Measurements from ENCODE around the gene SPPL3. TPM values are rescaled to one million over a fixed set of nuclear protein-coding genes. Genes with fewer than 3 reads are reported as not detected.
A peak's percentile ranks its signal among the peaks of the same experiment; 100 is the strongest.

The SPPL3 gene
- total RNA-seq, 1 experiment from 2014 or later = 18.8 TPM

GRCh38 chr12:120720234-120720986 is 183.7 kb downstream of the SPPL3 start:
- Histone ChIP-seq H3K27me3 (ENCODE audit: low read length) (no peaks in the 10 kb centered on the region), H3K4me3 (ENCODE audit: low read length) (no peak overlapping the region), H4K20me1 (ENCODE audit: low read length) (no peaks in the 10 kb centered on the region), H3K4me2 (ENCODE audit: low read length) (no peak overlapping the region), H2AFZ (ENCODE audit: low read length) (no peak overlapping the region), H3K79me2 (ENCODE audit: low read length) (no peaks in the 10 kb centered on the region), H3F3A (ENCODE audit: low read length, unreplicated experiment) (no peaks in the 10 kb centered on the region), H3K4me1 (ENCODE audit: insufficient read depth, low read length) (peaks cover 10% of the 10 kb centered on the region; the same call in 1 of the 2 replicates), H3K9ac (ENCODE audit: low read length) (no peak overlapping the region), H3K9me2 (replicated peaks; ENCODE audit: low read length) (no peaks in the 10 kb centered on the region), H3K36me3 (ENCODE audit: low read depth, low read length) (peaks cover 50% of the 10 kb centered on the region), H3K27ac (ENCODE audit: low read length) (no peak overlapping the region), H3K9me3 (ENCODE audit: low read length) (no peaks in the 10 kb centered on the region)
- ChIA-PET POLR2A (ENCODE audit: unreplicated experiment) (interaction anchor here (0.6 kb wide), 1 partner anchor 186 kb away, joined by 4 read pairs; no protein-coding TSS in a partner anchor), CTCF (interaction anchor here (0.9 kb wide), 1 partner anchor 136 kb away, joined by 3 read pairs; no protein-coding TSS in a partner anchor)
- ATAC-seq (peak; percentile 79), DNase-seq (peak; percentile 66)
- BruUV-seq (replicated peaks) = no TSS peak
- intact Hi-C loops (cut with micrococcal nuclease) = no loop called here
- TF ChIP-seq EZH2 (IDR thresholded peaks at IDR 0.05; ENCODE audit: low read length, unreplicated experiment) (no peak), CTCF (conservative IDR thresholded peaks at IDR 0.05; ENCODE audit: low read depth, low read length) (no peak), EZH2phosphoT487 (IDR thresholded peaks at IDR 0.05; ENCODE audit: borderline replicate concordance, low read length) (no peak)

GRCh38 chr12:120719496-120720233 is 184.5 kb downstream of the SPPL3 start:
- intact Hi-C loops (cut with micrococcal nuclease) = no loop called here
- POLR2A ChIA-PET (ENCODE audit: unreplicated experiment) = no interaction called here
- no peak overlapping the region for H3K9ac ChIP-seq (ENCODE audit: low read length)
- H3F3A ChIP-seq (ENCODE audit: low read length, unreplicated experiment) = no peaks in the 10 kb centered on the region
- no peaks in the 10 kb centered on the region for H3K27me3 ChIP-seq (ENCODE audit: low read length)
- CTCF ChIA-PET = no interaction called here
- no peak overlapping the region for H2AFZ ChIP-seq (ENCODE audit: low read length)
- DNase-seq = no peak
- peaks cover 55% of the 10 kb centered on the region for H3K36me3 ChIP-seq (ENCODE audit: low read depth, low read length)
- no TSS peak for BruUV-seq (replicated peaks)
- H3K79me2 ChIP-seq (ENCODE audit: low read length) = no peaks in the 10 kb centered on the region
- TF ChIP-seq CTCF (conservative IDR thresholded peaks at IDR 0.05; ENCODE audit: low read depth, low read length) = no peak
- TF ChIP-seq EZH2phosphoT487 (IDR thresholded peaks at IDR 0.05; ENCODE audit: borderline replicate concordance, low read length) = no peak
- TF ChIP-seq EZH2 (IDR thresholded peaks at IDR 0.05; ENCODE audit: low read length, unreplicated experiment) = no peak
- no peak overlapping the region for H3K4me3 ChIP-seq (ENCODE audit: low read length)
- H3K9me2 ChIP-seq (replicated peaks; ENCODE audit: low read length) = no peaks in the 10 kb centered on the region
- H4K20me1 ChIP-seq (ENCODE audit: low read length) = no peaks in the 10 kb centered on the region
- no peaks in the 10 kb centered on the region for H3K9me3 ChIP-seq (ENCODE audit: low read length)
- peaks cover 10% of the 10 kb centered on the region; the same call in 1 of the 2 replicates for H3K4me1 ChIP-seq (ENCODE audit: insufficient read depth, low read length)
- no peak overlapping the region for H3K27ac ChIP-seq (ENCODE audit: low read length)
- no peak for ATAC-seq
- no peak overlapping the region for H3K4me2 ChIP-seq (ENCODE audit: low read length)

Measured in PC-3 (cell line).